ENCODE results near the gene TMEM132E. TPM values are rescaled to one million over a fixed set of nuclear protein-coding genes. Genes with fewer than 3 reads are reported as not detected.

TMEM132E gene
- total RNA-seq, 1 donor from 2014 or later, result not detected

DNA sequence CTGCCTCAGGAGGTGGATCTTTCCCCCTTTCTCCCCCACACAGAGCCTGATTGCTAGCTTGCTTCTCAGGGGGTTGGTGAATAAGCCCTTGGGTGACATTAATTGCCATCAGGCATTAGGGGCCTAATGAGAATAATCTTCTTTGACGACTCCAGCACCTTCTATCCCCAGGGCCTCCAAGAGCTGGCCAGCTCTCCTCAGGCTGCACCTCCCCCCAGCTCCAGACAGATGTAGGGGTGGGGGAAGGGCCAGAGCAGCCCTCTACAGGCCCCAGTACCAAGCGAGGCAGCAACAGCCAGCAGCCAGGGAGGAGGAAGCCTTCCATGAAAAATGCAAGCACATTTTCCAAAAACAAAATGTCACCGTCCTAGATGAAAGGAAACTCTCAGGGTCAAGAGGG lies 1.4 kb upstream of the TMEM132E start:
- no peaks in the 10 kb centered on the region for H3K36me3 Mint-ChIP-seq (ENCODE audit: low read depth)
- peaks cover 11% of the 10 kb centered on the region for H3K4me1 Mint-ChIP-seq (ENCODE audit: low read depth)
- DNase-seq (ENCODE audit: low spot score), result no peak
- intact Hi-C loops (cut with micrococcal nuclease), result no loop called here
- H3K4me3 Mint-ChIP-seq, result no peak overlapping the region
- H3K9me3 Mint-ChIP-seq, result no peaks in the 10 kb centered on the region
- no peak overlapping the region for H3K27ac Mint-ChIP-seq
- peaks cover 64% of the 10 kb centered on the region for H3K27me3 Mint-ChIP-seq (ENCODE audit: insufficient read depth)

DNA sequence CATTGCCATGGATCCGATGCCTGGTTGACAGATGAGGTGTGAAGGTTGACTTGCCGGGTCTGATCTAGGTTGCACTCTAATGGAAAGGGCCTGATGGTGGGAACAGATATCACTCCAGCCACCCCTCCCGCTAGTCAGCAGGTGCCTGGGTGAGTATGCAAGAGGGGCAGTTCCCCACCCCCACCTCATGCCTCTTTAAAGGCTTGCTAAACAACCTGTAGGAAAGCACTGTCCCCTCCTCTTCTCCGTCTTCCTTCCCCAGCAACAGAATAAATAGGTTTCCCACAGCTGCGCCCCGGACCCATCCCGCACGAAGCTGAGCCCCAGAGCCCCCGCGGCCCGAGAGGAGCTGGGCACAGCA lies 746 bp upstream of the TMEM132E start:
- Mint-ChIP-seq H3K27me3 (ENCODE audit: insufficient read depth) (peaks cover 67% of the 10 kb centered on the region), H3K4me1 (ENCODE audit: low read depth) (peaks cover 11% of the 10 kb centered on the region), H3K36me3 (ENCODE audit: low read depth) (no peaks in the 10 kb centered on the region), H3K4me3 (peak overlapping the region; percentile 5), H3K27ac (no peak overlapping the region), H3K9me3 (no peaks in the 10 kb centered on the region)
- DNase-seq (ENCODE audit: low spot score), result no peak
- intact Hi-C loops (cut with micrococcal nuclease), result no loop called here

GRCh38 chr17:34579979-34580684 lies 750 bp downstream of the TMEM132E start:
- Mint-ChIP-seq H3K9me3 (no peaks in the 10 kb centered on the region), H3K27ac (no peak overlapping the region), H3K4me3 (peak overlapping the region; percentile 5), H3K27me3 (ENCODE audit: insufficient read depth) (peaks cover 70% of the 10 kb centered on the region), H3K36me3 (ENCODE audit: low read depth) (no peaks in the 10 kb centered on the region), H3K4me1 (ENCODE audit: low read depth) (peaks cover 11% of the 10 kb centered on the region)
- DNase-seq (ENCODE audit: low spot score), result no peak
- intact Hi-C loops (cut with micrococcal nuclease), result no loop called here

DNA sequence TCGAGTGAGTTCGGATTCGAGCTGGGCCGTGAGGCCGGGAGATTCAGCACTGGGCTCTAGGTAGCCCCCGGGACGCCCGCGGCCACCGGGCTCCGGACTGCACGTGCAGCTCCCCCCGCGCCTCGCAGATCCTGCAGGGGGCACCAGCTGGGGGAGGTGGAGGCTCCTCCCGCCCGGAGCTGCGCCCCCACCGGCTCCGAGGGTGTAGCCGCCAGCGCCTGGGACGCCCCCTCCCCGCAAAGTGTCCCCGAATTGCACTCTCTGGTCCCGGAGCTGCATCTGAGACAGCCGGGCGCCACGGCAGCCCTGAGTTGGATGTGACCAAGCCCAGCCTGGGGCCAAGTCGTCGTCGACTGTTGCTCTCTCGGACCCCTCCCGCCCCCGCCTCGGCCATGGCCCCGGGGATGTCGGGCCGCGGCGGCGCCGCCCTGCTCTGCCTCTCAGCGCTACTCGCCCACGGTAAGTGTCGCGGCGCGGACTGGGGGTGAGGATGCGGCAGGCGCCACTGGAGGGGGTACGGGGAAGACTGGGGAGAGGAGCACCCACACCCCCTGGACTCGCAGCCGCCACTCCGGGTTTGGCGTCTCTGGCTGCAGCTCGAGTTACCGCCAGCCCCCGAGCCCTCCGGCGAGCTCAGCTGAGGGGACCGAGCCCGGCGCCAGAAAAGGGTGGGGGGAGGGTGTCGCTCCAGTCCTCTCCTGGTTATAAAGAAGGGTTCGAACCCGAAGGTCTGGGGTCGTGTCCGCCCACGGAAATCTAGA lies 1.5 kb downstream of the TMEM132E start:
- no peaks in the 10 kb centered on the region for H3K36me3 Mint-ChIP-seq (ENCODE audit: low read depth)
- H3K27me3 Mint-ChIP-seq (ENCODE audit: insufficient read depth), result peaks cover 74% of the 10 kb centered on the region
- no peak overlapping the region for H3K4me3 Mint-ChIP-seq
- no peaks in the 10 kb centered on the region for H3K9me3 Mint-ChIP-seq
- H3K27ac Mint-ChIP-seq, result no peak overlapping the region
- H3K4me1 Mint-ChIP-seq (ENCODE audit: low read depth), result peaks cover 11% of the 10 kb centered on the region
- intact Hi-C loops (cut with micrococcal nuclease), result no loop called here
- DNase-seq (ENCODE audit: low spot score), result no peak

- Mint-ChIP-seq H3K36me3 (ENCODE audit: low read depth) (no peaks in the 10 kb centered on the region), H3K9me3 (no peaks in the 10 kb centered on the region), H3K4me3 (no peak overlapping the region), H3K27ac (no peak overlapping the region), H3K27me3 (ENCODE audit: insufficient read depth) (peaks cover 74% of the 10 kb centered on the region), H3K4me1 (ENCODE audit: low read depth) (peaks cover 11% of the 10 kb centered on the region)
- intact Hi-C loops (cut with micrococcal nuclease), result no loop called here
- no peak for DNase-seq (ENCODE audit: low spot score)
Observed at GRCh38 chr17:34581446-34582184, 2.2 kb downstream of the TMEM132E start.

- no peaks in the 10 kb centered on the region for H3K36me3 Mint-ChIP-seq (ENCODE audit: low read depth)
- peaks cover 11% of the 10 kb centered on the region for H3K4me1 Mint-ChIP-seq (ENCODE audit: low read depth)
- no peak overlapping the region for H3K27ac Mint-ChIP-seq
- H3K27me3 Mint-ChIP-seq (ENCODE audit: insufficient read depth), result peaks cover 67% of the 10 kb centered on the region
- intact Hi-C loops (cut with micrococcal nuclease), result no loop called here
- DNase-seq (ENCODE audit: low spot score), result no peak
- no peak overlapping the region for H3K4me3 Mint-ChIP-seq
- no peaks in the 10 kb centered on the region for H3K9me3 Mint-ChIP-seq
Observed at GRCh38 chr17:34582185-34582900, 3.0 kb downstream of the TMEM132E start.

DNA sequence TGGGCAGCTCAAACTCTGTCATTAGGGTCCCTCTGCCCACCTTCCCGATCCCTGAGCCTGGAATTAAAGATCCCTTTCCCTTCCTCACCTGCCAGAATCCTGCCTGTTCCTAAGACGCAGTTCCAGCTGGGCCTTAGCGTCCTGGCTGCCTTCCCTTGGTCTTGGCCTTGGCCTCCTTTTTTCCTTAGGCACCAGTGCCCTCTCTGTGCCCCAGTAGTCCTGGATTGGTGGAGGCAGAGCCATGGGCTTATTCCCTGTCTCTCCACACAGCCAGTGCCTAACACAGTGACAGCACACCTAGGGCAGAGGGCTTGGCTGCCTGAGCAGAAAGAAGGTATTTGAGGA lies 3.5 kb downstream of the TMEM132E start:
- Mint-ChIP-seq H3K9me3 (no peaks in the 10 kb centered on the region), H3K27me3 (ENCODE audit: insufficient read depth) (peaks cover 63% of the 10 kb centered on the region), H3K4me3 (no peak overlapping the region), H3K36me3 (ENCODE audit: low read depth) (no peaks in the 10 kb centered on the region), H3K4me1 (ENCODE audit: low read depth) (peaks cover 11% of the 10 kb centered on the region), H3K27ac (no peak overlapping the region)
- no peak for DNase-seq (ENCODE audit: low spot score)
- intact Hi-C loops (cut with micrococcal nuclease), result no loop called here

GRCh38 chr17:34584805-34585416 lies 5.5 kb downstream of the TMEM132E start:
- no peaks in the 10 kb centered on the region for H3K36me3 Mint-ChIP-seq (ENCODE audit: low read depth)
- no peak overlapping the region for H3K27ac Mint-ChIP-seq
- intact Hi-C loops (cut with micrococcal nuclease), result loop anchor here (2.0 kb wide), 1 partner anchor 54 kb away; no protein-coding TSS in a partner anchor
- H3K9me3 Mint-ChIP-seq, result no peaks in the 10 kb centered on the region
- peaks cover 52% of the 10 kb centered on the region for H3K27me3 Mint-ChIP-seq (ENCODE audit: insufficient read depth)
- no peak for DNase-seq (ENCODE audit: low spot score)
- no peaks in the 10 kb centered on the region for H3K4me1 Mint-ChIP-seq (ENCODE audit: low read depth)
- H3K4me3 Mint-ChIP-seq, result no peak overlapping the region

GRCh38 chr17:34586346-34586846 lies 7.0 kb downstream of the TMEM132E start:
- Mint-ChIP-seq H3K4me1 (ENCODE audit: low read depth) (no peaks in the 10 kb centered on the region), H3K4me3 (no peak overlapping the region), H3K9me3 (no peaks in the 10 kb centered on the region), H3K36me3 (ENCODE audit: low read depth) (no peaks in the 10 kb centered on the region), H3K27ac (no peak overlapping the region), H3K27me3 (ENCODE audit: insufficient read depth) (peaks cover 56% of the 10 kb centered on the region)
- no peak for DNase-seq (ENCODE audit: low spot score)
- intact Hi-C loops (cut with micrococcal nuclease), result no loop called here

DNA sequence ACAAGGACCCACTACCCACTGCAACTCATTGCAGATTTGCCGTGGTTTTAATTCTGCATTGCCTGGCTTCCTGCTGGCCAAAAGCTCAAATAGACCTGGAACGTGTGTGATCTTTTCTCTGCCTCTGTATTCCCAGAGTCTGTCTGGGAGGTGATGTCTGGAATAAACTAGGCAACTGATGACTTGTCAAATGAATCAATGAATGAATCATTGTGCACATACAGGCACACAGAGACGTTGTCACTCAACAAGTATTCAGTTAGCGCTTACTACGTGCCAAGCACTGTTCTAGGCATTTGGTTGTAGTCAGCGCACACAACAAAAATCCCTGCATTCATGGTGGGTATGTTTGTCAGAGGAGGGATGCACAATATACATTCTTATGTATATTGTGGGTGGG lies 8.9 kb downstream of the TMEM132E start:
- no peak for DNase-seq (ENCODE audit: low spot score)
- Mint-ChIP-seq H3K4me1 (ENCODE audit: low read depth) (no peaks in the 10 kb centered on the region), H3K36me3 (ENCODE audit: low read depth) (no peaks in the 10 kb centered on the region), H3K27ac (no peak overlapping the region), H3K4me3 (no peak overlapping the region), H3K27me3 (ENCODE audit: insufficient read depth) (peaks cover 54% of the 10 kb centered on the region), H3K9me3 (no peaks in the 10 kb centered on the region)
- intact Hi-C loops (cut with micrococcal nuclease), result no loop called here

GRCh38 chr17:34589120-34589965 lies 10.0 kb downstream of the TMEM132E start:
- Mint-ChIP-seq H3K36me3 (ENCODE audit: low read depth) (no peaks in the 10 kb centered on the region), H3K27ac (no peak overlapping the region), H3K4me3 (no peak overlapping the region)

DNA sequence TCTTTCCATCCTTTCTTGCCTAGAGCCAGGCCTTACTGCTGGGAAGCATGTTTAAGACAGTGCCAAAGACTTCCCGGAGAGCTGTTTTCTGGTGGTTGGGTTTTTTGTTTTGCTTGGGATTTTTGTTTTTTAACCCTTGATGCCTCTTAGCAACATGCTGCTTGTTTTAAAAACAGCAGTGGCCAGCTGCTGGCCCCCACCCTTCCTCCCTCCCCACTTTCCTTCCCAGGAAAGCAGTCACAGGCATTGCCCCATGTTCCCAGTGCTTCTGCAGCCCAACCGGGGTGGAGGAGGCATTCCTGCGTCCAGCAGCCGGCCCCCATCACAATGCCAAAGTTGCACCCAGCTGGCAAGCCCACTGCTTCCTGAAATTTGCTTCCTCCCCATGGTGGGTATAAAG lies 12.6 kb downstream of the TMEM132E start:
- no peaks in the 10 kb centered on the region for H3K4me1 Mint-ChIP-seq (ENCODE audit: low read depth)
- H3K9me3 Mint-ChIP-seq, result no peaks in the 10 kb centered on the region
- H3K27me3 Mint-ChIP-seq (ENCODE audit: insufficient read depth), result peaks cover 34% of the 10 kb centered on the region
- no peak overlapping the region for H3K27ac Mint-ChIP-seq
- intact Hi-C loops (cut with micrococcal nuclease), result no loop called here
- no peaks in the 10 kb centered on the region for H3K36me3 Mint-ChIP-seq (ENCODE audit: low read depth)
- no peak overlapping the region for H3K4me3 Mint-ChIP-seq
- DNase-seq (ENCODE audit: low spot score), result no peak

More at GRCh38 chr17:34589120-34589965, 10.0 kb downstream of the TMEM132E start:
- Mint-ChIP-seq H3K4me1 (ENCODE audit: low read depth) (no peaks in the 10 kb centered on the region), H3K9me3 (no peaks in the 10 kb centered on the region), H3K27me3 (ENCODE audit: insufficient read depth) (peaks cover 52% of the 10 kb centered on the region)
- DNase-seq (ENCODE audit: low spot score), result no peak
- intact Hi-C loops (cut with micrococcal nuclease), result no loop called here

Data from activated T-helper 1 cell treated with anti-CD3 and anti-CD28 coated beads, Interleukin-12 subunit alpha, Interleukin-12 subunit beta, Interleukin-2, Interleukin-4 antibody, amounts not matched to agents 30 ng/mL and 10 ng/mL and 1 ng/mL, durations not matched to agents 14 hours and 24 hours and 36 hours (primary cell).